Measurements from ENCODE around the gene OLFM1. TPM values are rescaled to one million over a fixed set of nuclear protein-coding genes. Genes with fewer than 3 reads are reported as not detected.

The OLFM1 gene
- total and polyA plus RNA-seq, 4 donors, result 2.0 to 5.9 (median 4.4) TPM

- Histone ChIP-seq H3K4me1 (ENCODE audit: control insufficient read depth in 4 of 4, insufficient read depth in 4 of 4, low read length in 3 of 4) (peaks cover 0 to 6% (median 3%) of the 10 kb centered on the region in 4 donors), H3K9ac (ENCODE audit: low read depth in 1 of 2, low read length in 2 of 2) (no peak overlapping the region), H3K4me3 (ENCODE audit: low read depth in 1 of 3, low read length in 3 of 3) (no peak overlapping the region), H3K36me3 (ENCODE audit: control insufficient read depth in 4 of 4, insufficient read depth in 3 of 4, low read depth in 1 of 4, low read length in 3 of 4) (no peaks in the 10 kb centered on the region), H3K9me3 (ENCODE audit: control insufficient read depth in 4 of 4, low read length in 3 of 4) (no peaks in the 10 kb centered on the region), H3K27me3 (ENCODE audit: control insufficient read depth in 4 of 4, insufficient read depth in 4 of 4, low read length in 3 of 4) (peaks cover 0 to 2% (median 0%) of the 10 kb centered on the region in 4 donors), H3K27ac (ENCODE audit: low read depth in 1 of 2, low read length in 2 of 2) (no peak overlapping the region)
- no peak for TF ChIP-seq HNF4A (conservative IDR thresholded peaks at IDR 0.05)
- TF ChIP-seq ZBTB33 (IDR thresholded peaks at IDR 0.05), result no peak
- no peak for TF ChIP-seq HNF4G (IDR thresholded peaks at IDR 0.05)
- TF ChIP-seq EGR1 (IDR thresholded peaks at IDR 0.05; ENCODE audit: low read depth in 2 of 2), result no peak
- TF ChIP-seq GABPA (IDR thresholded peaks at IDR 0.05 in 1 of 2, conservative IDR thresholded peaks at IDR 0.05 in 1 of 2), result no peak
- TF ChIP-seq YY1 (IDR thresholded peaks at IDR 0.05), result no peak
- TF ChIP-seq TAF1 (conservative IDR thresholded peaks at IDR 0.05), result no peak
- no peak for TF ChIP-seq FOXA2 (IDR thresholded peaks at IDR 0.05)
- no peak for TF ChIP-seq JUND (IDR thresholded peaks at IDR 0.05)
- 65% methylated on average over 23 of the region's 23 CpGs for WGBS
- DNase-seq (ENCODE audit: low spot score), result no peak
These were observed 40.5 kb downstream of the OLFM1 start for GRCh38 chr9:135127718-135128670.

GRCh38 chr9:135129137-135129695, 41.7 kb downstream of the OLFM1 start:
- Histone ChIP-seq H3K4me1 (ENCODE audit: control insufficient read depth in 4 of 4, insufficient read depth in 4 of 4, low read length in 3 of 4) (peaks cover 0 to 6% (median 3%) of the 10 kb centered on the region in 4 donors), H3K9me3 (ENCODE audit: control insufficient read depth in 4 of 4, low read length in 3 of 4) (no peaks in the 10 kb centered on the region), H3K27me3 (ENCODE audit: control insufficient read depth in 4 of 4, insufficient read depth in 4 of 4, low read length in 3 of 4) (peaks cover 0 to 3% (median 0%) of the 10 kb centered on the region in 4 donors), H3K27ac (ENCODE audit: low read depth in 1 of 2, low read length in 2 of 2) (no peak overlapping the region), H3K4me3 (ENCODE audit: low read depth in 1 of 3, low read length in 3 of 3) (no peak overlapping the region), H3K36me3 (ENCODE audit: control insufficient read depth in 4 of 4, insufficient read depth in 3 of 4, low read depth in 1 of 4, low read length in 3 of 4) (no peaks in the 10 kb centered on the region), H3K9ac (ENCODE audit: low read depth in 1 of 2, low read length in 2 of 2) (no peak overlapping the region)
- TF ChIP-seq RAD21 (IDR thresholded peaks at IDR 0.05) (no peak), TAF1 (conservative IDR thresholded peaks at IDR 0.05) (no peak)
- DNase-seq (ENCODE audit: low spot score), result no peak
- WGBS, result 83% methylated on average over 7 of the region's 7 CpGs

- Histone ChIP-seq H3K36me3 (ENCODE audit: control insufficient read depth in 4 of 4, insufficient read depth in 3 of 4, low read depth in 1 of 4, low read length in 3 of 4) (no peaks in the 10 kb centered on the region), H3K27ac (ENCODE audit: low read depth in 1 of 2, low read length in 2 of 2) (no peak overlapping the region), H3K4me3 (ENCODE audit: low read depth in 1 of 3, low read length in 3 of 3) (no peak overlapping the region), H3K27me3 (ENCODE audit: control insufficient read depth in 4 of 4, insufficient read depth in 4 of 4, low read length in 3 of 4) (peaks cover 0 to 3% (median 0%) of the 10 kb centered on the region in 4 donors), H3K4me1 (ENCODE audit: control insufficient read depth in 4 of 4, insufficient read depth in 4 of 4, low read length in 3 of 4) (peaks cover 0 to 6% (median 3%) of the 10 kb centered on the region in 4 donors), H3K9ac (ENCODE audit: low read depth in 1 of 2, low read length in 2 of 2) (no peak overlapping the region), H3K9me3 (ENCODE audit: control insufficient read depth in 4 of 4, low read length in 3 of 4) (no peaks in the 10 kb centered on the region)
- 76% methylated on average over 18 of the region's 18 CpGs for WGBS
- DNase-seq (ENCODE audit: low spot score), result no peak
- TF ChIP-seq HNF4A (conservative IDR thresholded peaks at IDR 0.05) (no peak), HNF4G (IDR thresholded peaks at IDR 0.05) (no peak), SP1 (IDR thresholded peaks at IDR 0.05) (no peak), RAD21 (IDR thresholded peaks at IDR 0.05) (no peak), TAF1 (conservative IDR thresholded peaks at IDR 0.05) (no peak), RXRA (IDR thresholded peaks at IDR 0.05) (no peak), YY1 (IDR thresholded peaks at IDR 0.05) (no peak), EGR1 (IDR thresholded peaks at IDR 0.05; ENCODE audit: low read depth in 2 of 2) (no peak), FOXA1 (IDR thresholded peaks at IDR 0.05) (no peak), GABPA (IDR thresholded peaks at IDR 0.05 in 1 of 2, conservative IDR thresholded peaks at IDR 0.05 in 1 of 2) (no peak), MAX (IDR thresholded peaks at IDR 0.05) (no peak), ATF3 (IDR thresholded peaks at IDR 0.05) (no peak), REST (IDR thresholded peaks at IDR 0.05) (no peak)
These were observed 42.9 kb downstream of the OLFM1 start for GRCh38 chr9:135130207-135130976.

All from liver (tissue), 9 donors.